ENCODE data around the gene ELP4.

DNA sequence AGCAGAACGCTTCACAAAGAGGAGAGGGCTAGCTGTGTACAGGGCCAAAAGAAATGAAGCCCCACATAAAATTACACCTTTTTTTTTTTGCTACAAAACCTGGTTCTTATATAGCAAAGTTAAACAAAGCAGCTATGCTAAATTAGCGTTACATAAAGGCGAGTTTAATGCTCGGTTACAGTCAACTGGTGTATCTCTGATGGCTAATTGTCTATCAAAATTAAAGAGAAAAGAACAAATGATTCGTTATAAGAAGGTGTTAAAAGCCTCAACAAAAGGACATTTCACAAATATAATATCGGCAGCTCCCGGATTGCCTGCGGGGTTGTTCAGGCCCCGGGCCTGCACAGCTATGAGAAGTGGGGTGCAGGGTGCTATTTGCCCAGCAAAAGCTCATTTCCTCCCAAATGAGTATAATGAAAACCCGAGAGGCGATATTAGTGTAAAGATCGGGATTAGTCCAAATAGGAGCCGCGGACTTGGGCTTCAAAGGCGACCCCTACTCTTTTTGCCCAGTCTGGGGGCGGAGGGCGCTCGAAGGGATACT lies 314.8 kb downstream of the ELP4 start:
- TF ChIP-seq, protein P1, sequence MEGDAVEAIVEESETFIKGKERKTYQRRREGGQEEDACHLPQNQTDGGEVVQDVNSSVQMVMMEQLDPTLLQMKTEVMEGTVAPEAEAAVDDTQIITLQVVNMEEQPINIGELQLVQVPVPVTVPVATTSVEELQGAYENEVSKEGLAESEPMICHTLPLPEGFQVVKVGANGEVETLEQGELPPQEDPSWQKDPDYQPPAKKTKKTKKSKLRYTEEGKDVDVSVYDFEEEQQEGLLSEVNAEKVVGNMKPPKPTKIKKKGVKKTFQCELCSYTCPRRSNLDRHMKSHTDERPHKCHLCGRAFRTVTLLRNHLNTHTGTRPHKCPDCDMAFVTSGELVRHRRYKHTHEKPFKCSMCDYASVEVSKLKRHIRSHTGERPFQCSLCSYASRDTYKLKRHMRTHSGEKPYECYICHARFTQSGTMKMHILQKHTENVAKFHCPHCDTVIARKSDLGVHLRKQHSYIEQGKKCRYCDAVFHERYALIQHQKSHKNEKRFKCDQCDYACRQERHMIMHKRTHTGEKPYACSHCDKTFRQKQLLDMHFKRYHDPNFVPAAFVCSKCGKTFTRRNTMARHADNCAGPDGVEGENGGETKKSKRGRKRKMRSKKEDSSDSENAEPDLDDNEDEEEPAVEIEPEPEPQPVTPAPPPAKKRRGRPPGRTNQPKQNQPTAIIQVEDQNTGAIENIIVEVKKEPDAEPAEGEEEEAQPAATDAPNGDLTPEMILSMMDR (conservative IDR thresholded peaks at IDR 0.05 in 1 of 2, IDR thresholded peaks at IDR 0.05 in 1 of 2; ENCODE audit: extremely low read depth in 1 of 2, insufficient read depth in 1 of 2, low read depth in 1 of 2, low read length in 2 of 2) = no peak
- no peak for TF ChIP-seq EZH2 (IDR thresholded peaks at IDR 0.05; ENCODE audit: borderline replicate concordance, low read length)

All from mammary epithelial cell (primary cell).